HG03575 (cell line): ENCODE results near the gene HAPSTR1.
"Not testable (repeated sequence)": the region's sequence is repeated elsewhere in the genome, so short reads cannot be mapped to it uniquely, and the experiment has no call there.

ENCODE experiments used
- ATAC-seq: cut with Tn5 transposase; IDR thresholded peaks from one replicate; pipeline ENCODE4 v1.9.1; 2021; ENCODE audit not compliant: unreplicated experiment, insufficient number of reproducible peaks, low FRiP score; ENCODE audit errors: extremely low read depth

The HAPSTR1 gene

DNA sequence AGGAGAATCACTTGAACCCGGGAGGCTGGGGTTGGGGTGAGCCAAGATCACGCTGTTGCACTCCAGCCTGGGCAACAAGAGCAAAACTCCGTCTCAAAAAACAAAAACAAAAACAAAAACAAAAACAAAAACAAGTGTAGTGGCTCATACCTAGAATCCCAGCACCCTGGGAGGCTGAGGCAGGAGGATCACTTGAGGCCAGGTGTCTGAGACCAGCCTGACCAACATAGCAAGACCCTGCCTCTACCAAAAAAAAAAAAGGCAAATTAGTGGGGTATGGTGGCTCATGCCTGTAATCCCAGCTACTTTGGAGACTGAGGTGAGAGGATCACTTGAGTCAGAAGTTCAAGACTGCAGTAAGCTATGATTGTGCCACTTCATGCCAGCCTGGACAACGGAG lies 26.4 kb upstream of the HAPSTR1 start:
- no peak for ATAC-seq

- ATAC-seq = no peak
Observed at GRCh38 chr16:9068886-9069285, 22.6 kb upstream of the HAPSTR1 start.

GRCh38 chr16:9070254-9070653 lies 21.2 kb upstream of the HAPSTR1 start:
- ATAC-seq = no peak

DNA sequence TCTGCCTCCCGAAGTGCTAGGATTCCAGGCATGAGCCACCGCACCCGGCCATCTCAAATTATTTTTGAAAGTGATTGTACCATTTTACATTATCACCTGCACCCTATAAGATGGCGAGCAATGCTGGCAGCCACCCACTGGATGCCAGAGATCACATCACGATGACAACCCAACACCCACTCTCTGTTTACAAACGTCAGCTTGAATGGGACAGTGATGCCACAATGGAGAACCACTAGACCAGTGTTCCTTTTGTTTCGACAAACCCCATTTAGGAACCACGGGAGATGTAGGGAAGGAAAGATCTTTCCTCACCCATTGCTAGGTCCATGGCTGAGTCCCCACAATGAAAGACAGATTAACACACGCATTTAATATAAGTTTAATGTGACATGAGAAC lies 20.1 kb upstream of the HAPSTR1 start:
- no peak for ATAC-seq

DNA sequence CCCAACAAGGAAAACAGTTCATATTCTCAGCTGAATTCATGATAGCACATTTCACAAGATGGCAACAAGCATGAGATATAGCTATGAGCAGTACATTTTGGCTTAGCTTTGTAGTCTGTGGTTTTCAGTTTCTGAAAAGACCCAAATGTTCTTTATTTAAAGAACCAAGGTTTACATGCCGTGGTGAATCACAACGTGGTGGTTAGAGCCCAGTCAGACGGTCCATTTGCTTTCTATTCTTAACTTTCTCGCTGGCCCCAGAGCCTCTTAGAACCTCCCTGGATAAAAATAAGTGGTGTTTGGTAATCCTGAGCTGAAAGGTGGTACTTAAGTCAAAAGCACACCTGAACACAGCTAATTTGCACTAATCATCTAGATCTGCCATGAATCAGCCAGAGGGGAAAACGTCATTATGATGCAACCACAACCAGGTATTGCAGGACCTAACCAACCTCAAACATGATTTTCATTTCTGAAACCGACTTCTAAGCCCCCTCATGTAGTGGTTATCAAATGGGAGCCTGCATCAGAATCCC lies 18.6 kb upstream of the HAPSTR1 start:
- ATAC-seq = no peak

GRCh38 chr16:9075299-9076071 lies 16.0 kb upstream of the HAPSTR1 start:
- ATAC-seq = no peak

DNA sequence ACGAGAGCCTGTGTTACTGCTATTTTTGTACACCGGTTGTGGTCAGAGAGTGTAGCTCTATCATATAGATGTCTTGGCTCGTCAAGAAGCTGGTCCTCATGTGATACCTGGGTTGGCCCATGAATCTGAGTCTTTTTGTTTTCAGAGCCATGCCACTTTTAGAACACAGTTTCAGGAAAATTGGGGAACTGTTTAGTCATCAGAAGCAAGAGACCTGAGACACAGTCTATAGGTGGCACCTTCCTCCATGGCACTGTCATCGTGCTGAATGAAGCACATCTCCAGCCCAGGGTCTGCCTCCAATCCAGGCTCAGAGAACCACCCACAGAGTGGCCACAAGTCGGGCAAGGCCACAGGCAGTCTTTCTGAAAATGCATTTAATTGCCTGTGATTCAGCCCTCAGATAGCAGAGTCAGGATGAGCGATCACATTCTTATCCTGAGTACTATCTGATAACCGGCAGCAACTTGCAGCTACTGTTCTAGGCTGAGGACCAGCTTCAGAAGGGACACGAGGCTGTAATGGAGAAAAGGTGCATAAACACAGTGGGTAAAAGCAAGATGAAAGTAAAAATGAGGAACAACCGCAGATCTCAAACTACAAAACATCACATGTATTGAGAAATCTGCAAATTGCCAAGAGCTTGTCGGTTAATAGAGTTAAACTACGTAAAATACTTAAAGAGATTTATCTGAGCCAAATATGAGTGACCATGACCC lies 14.2 kb upstream of the HAPSTR1 start:
- ATAC-seq = no peak

DNA sequence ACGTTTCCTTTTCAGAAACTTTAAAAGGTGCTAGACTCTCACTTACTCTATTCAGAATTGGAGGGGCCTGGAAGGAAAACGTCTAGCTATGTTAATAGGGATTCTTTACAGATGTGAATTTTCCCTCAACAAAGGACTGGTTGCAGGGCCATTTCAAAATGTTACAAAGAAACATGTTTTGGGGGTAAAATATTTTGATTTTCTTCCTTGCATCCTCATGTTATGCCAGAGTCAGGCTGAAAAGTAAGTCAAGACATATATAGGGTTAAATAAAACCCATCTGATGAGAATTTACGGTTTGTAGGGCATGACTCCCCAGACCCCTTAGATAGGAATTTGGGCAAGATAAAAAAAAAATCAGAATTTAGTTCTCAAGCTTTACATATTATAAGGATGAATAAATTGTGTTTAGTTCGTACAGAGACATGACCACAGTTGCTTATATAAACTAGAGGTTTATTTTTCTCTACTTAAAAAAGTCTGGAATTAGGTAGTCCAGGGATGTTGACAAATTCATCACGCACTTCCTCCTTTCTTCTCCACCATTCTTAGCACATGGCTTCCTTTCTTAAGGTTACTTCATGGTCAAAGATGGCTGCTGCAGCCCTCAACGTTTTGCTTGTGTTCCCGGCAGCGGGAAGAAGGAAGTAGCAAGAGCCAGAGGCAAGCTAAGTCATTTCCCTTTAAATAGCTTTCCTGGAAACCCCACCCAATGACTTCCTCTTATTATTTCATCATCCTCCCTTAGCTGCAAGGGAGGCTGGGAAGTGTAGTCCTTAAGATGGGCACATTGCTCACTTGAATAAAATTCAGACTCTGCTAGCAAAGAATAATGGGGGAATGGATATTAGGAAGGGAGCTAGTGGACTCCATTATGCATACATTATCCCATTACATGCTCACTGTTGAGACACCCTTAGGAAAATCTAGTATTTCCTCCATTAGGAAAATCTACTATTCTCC lies 12.7 kb upstream of the HAPSTR1 start:
- ATAC-seq = not testable (repeated sequence)

DNA sequence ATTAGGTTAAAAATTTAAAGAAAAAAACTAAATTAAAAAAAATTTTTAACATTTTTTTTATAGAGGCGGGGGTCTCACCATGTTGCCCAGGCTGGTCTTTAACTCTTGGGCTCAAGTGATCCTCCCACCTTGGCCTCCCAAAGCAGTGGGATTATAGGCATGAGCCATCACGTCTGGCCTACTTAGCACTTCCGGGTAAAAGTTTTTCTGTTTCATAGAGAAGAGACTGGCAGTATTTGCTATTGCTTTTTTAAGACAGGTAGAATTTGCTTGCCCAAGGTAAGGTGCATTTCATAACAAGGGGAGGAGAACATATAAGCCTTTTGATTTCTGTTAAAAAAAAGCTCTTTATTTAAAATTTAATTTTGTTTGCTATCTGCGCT lies 12.0 kb upstream of the HAPSTR1 start:
- ATAC-seq = no peak

- no peak for ATAC-seq
Observed at GRCh38 chr16:9081158-9081557, 10.3 kb upstream of the HAPSTR1 start.

DNA sequence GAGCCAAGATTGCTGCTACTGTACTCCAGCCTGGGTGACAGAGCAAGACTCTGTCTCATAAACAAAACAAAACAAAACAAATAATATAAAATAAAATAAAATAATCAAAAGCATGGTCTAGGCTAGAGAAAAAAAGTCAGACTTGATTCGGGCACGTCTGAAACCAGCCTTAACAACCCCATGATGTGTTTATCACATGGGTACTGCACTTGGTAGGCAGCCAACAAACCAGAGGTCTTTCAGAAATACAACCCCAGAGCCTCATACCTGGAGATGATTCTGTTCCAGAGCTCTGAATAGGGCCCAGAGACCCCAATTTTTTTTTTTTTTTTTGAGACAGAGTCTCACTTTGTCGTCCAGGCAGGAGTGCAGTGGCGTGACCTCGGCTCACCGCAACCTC lies 9.6 kb upstream of the HAPSTR1 start:
- ATAC-seq = no peak

- no peak for ATAC-seq
Observed at GRCh38 chr16:9082422-9082821, 9.0 kb upstream of the HAPSTR1 start.

- ATAC-seq = not testable (repeated sequence)
Observed at GRCh38 chr16:9087733-9088132, 3.7 kb upstream of the HAPSTR1 start.

- ATAC-seq = no peak
Observed at GRCh38 chr16:9088848-9089247, 2.6 kb upstream of the HAPSTR1 start.

DNA sequence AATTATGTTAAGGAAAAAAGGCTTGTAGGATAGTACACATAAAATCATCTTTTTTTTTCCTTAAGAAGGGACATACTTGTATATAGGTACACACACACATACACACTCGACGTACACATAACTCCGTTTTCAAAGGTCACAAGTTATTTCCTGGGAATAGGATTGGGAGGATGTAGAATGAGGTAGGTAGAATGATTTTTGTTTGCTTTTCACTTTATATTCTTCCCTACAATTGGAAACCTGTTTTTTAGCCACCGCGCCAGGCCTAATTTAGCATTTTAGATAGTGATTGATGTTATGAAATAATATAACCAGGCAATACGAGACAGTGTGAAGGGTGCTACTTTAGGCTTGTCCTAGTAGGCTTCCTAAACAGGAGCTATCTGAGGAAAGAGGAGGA lies 1.8 kb upstream of the HAPSTR1 start:
- ATAC-seq = no peak

DNA sequence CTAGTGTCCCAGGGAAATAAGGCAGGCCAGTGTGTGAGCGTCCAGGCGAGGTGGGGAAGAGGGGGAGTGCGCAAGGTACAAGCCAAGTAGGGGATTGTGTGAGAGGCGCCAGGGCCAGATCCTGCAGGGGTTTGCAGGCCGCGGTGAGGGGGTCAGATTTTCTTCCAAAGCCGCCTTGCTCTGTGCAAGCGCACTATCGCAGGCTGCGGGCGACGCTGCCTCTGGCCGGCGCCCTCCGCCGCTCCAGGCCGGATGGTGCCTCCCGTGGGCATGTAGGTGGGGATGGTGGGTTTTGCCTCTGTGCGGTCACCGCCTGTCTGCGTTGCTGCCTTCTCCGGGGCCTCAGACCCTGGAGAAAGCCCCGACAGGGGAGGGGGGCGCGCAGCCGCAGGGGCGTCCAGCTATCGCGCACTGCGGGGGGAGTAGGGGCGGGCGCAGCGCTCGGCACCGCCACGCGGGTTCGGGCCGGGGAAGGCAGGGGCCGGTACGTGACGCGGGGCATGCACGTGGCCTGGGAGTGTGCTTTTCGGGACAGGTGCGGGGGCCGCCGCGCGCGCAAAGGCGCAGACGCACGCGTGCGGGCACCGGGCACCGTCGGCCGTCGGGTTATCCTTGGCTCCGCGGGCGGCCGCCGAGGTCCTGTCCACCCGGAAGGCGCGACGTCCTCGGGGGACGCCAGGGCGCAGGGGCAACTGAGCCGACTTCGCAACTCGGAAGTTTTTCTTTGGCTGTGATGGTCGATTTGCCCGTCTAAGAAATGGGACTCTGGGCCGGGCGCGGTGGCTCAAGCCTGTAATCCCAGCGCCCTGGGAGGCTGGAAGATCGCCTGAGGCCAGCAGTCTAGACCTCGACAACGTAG lies 1.1 kb upstream of the HAPSTR1 start:
- no peak for ATAC-seq

- ATAC-seq = no peak
Observed at GRCh38 chr16:9091867-9092281, 430 bp downstream of the HAPSTR1 start.

- ATAC-seq = no peak
Observed at GRCh38 chr16:9092282-9092977, 986 bp downstream of the HAPSTR1 start.
